Activated CD8-positive, alpha-beta T cell treated with anti-CD3 and anti-CD28 coated beads for 36 hours (primary cell): ENCODE data around the gene MARCHF2. TPM values are rescaled to one million over a fixed set of nuclear protein-coding genes. Genes with fewer than 3 reads are reported as not detected.

ENCODE experiments used
- ATAC-seq: fragments of 200-7000 bp; cut with Tn5 transposase; one replicate; pipeline ENCODE4 v1.10.0; 2021; ENCODE audit warnings: mild to moderate bottlenecking, moderate library complexity
- CTCF ChIA-PET: fragments of 350-600 bp; sonication (Branson Sonifier 250); formaldehyde crosslinking; loops from one replicate; lab custom pipeline; 2021; ENCODE audit warnings: antibody characterized with exemption; lab: Charles Lee
- POLR2A ChIA-PET: fragments of 350-600 bp; sonication (Branson Sonifier 250); formaldehyde crosslinking; loops from one replicate; lab custom pipeline; 2021; ENCODE audit warnings: antibody characterized with exemption; lab: Charles Lee
- DNase-seq: peaks from one replicate; pipeline ENCODE4 v3.0.0-alpha.2; 2020
- H3K27ac Mint-ChIP-seq: one replicate; pipeline ENCODE4 v1.8.0; 2021; ENCODE audit warnings: mild to moderate bottlenecking, mixed read lengths
- H3K27me3 Mint-ChIP-seq: one replicate; pipeline ENCODE4 v1.8.0; 2021; ENCODE audit warnings: mixed read lengths
- H3K36me3 Mint-ChIP-seq: one replicate; pipeline ENCODE4 v1.8.0; 2021; ENCODE audit warnings: low read depth, mixed read lengths
- H3K4me1 Mint-ChIP-seq: one replicate; pipeline ENCODE4 v1.8.0; 2021; ENCODE audit warnings: low read depth, mixed read lengths
- H3K4me3 Mint-ChIP-seq: one replicate; pipeline ENCODE4 v1.8.0; 2021; ENCODE audit warnings: mild to moderate bottlenecking, moderate library complexity, mixed read lengths
- H3K9me3 Mint-ChIP-seq: one replicate; pipeline ENCODE4 v1.8.0; 2021; ENCODE audit warnings: mixed read lengths
- CTCF ChIP-seq: fragments of 200-600 bp; IDR thresholded peaks from one replicate; pipeline ENCODE4 v1.8.0; 2022; ENCODE audit warnings: antibody characterized with exemption, mild to moderate bottlenecking
- intact Hi-C: fragments of 100-400 bp; cut with micrococcal nuclease; formaldehyde crosslinking; loops from one replicate; pipeline ENCODE4 v1.10.0; 2022
- total RNA-seq, 2 experiments: library from RNA; stranded (reverse); gene quantifications; one replicate each; pipeline ENCODE4 v1.2.3, GENCODE V29; 2021

The MARCHF2 gene
- total RNA-seq, 2 experiments from 2014 or later, result 8.0 to 8.6 TPM

- peaks cover 38% of the 10 kb centered on the region for H3K36me3 Mint-ChIP-seq
Observed at GRCh38 chr19:8444677-8445487, 31.8 kb downstream of the MARCHF2 start, which contains the start of gene HNRNPM. Gene HNRNPM, plus strand, starts transcription at chr19:8444975. Its CDS starts 24 bp downstream, at chr19:8444999.

GRCh38 chr19:8445488-8446001, 32.4 kb downstream of the MARCHF2 start:
- POLR2A ChIA-PET, result interaction anchor here (0.9 to 3.5 kb wide), 9 partner anchors 9 to 68 kb away, joined by 3 to 13 read pairs (median 7); partner anchors contain the start of gene MARCHF2
- DNase-seq (peak; percentile 53), ATAC-seq (peak; percentile 17)
- intact Hi-C loops, result no loop called here
- no peaks in the 10 kb centered on the region for H3K27me3 Mint-ChIP-seq
- H3K36me3 Mint-ChIP-seq, result peaks cover 41% of the 10 kb centered on the region
- H3K9me3 Mint-ChIP-seq, result no peaks in the 10 kb centered on the region
- peak overlapping the region; percentile 90 for H3K27ac Mint-ChIP-seq
- CTCF ChIA-PET, result interaction anchor here (1.1 to 2.4 kb wide), 5 partner anchors 10 to 92 kb away, joined by 3 to 12 read pairs (median 8); partner anchors contain the start of gene MARCHF2
- peaks cover 39% of the 10 kb centered on the region for H3K4me1 Mint-ChIP-seq
- TF ChIP-seq CTCF, result no peak
- H3K4me3 Mint-ChIP-seq, result peak overlapping the region; percentile 95

More at GRCh38 chr19:8444677-8445487, 31.8 kb downstream of the MARCHF2 start, which contains the start of gene HNRNPM:
- H3K4me1 Mint-ChIP-seq, result peaks cover 34% of the 10 kb centered on the region
- DNase-seq, result peak; percentile 100
- peak within 1 kb of the TSS; percentile 90 for H3K27ac Mint-ChIP-seq
- no peaks in the 10 kb centered on the region for H3K9me3 Mint-ChIP-seq
- intact Hi-C loops, result no loop called here
- no peaks in the 10 kb centered on the region for H3K27me3 Mint-ChIP-seq
- peak within 1 kb of the TSS; percentile 95 for H3K4me3 Mint-ChIP-seq
- CTCF ChIA-PET, result interaction anchor here (0.6 to 2.4 kb wide), 7 partner anchors 17 to 133 kb away, joined by 3 to 9 read pairs (median 5); partner anchors contain the start of genes MARCHF2 and MYO1F
- ATAC-seq, result peak; percentile 96
- TF ChIP-seq CTCF, result no peak
- POLR2A ChIA-PET, result interaction anchor here (0.6 to 3.5 kb wide), 17 partner anchors 8 to 70 kb away, joined by 3 to 13 read pairs (median 3); partner anchors contain the start of genes MARCHF2 and ZNF414

- ATAC-seq (no peak), DNase-seq (no peak)
- Mint-ChIP-seq H3K27ac (peak overlapping the region; percentile 90), H3K36me3 (peaks cover 43% of the 10 kb centered on the region), H3K4me1 (peaks cover 41% of the 10 kb centered on the region), H3K27me3 (no peaks in the 10 kb centered on the region), H3K4me3 (peak overlapping the region; percentile 95), H3K9me3 (no peaks in the 10 kb centered on the region)
- intact Hi-C loops, result no loop called here
- ChIA-PET POLR2A (interaction anchor here (0.9 to 3.5 kb wide), 8 partner anchors 9 to 67 kb away, joined by 3 to 13 read pairs (median 8); partner anchors contain the start of gene MARCHF2), CTCF (interaction anchor here (1.1 to 4.3 kb wide), 9 partner anchors 11 to 134 kb away, joined by 3 to 28 read pairs (median 3); partner anchors contain the start of gene MARCHF2)
- TF ChIP-seq CTCF, result no peak
Observed at GRCh38 chr19:8446061-8446709, 33.1 kb downstream of the MARCHF2 start.

GRCh38 chr19:8449830-8450229, 36.7 kb downstream of the MARCHF2 start:
- DNase-seq (no peak), ATAC-seq (no peak)
- H3K36me3 Mint-ChIP-seq, result peaks cover 57% of the 10 kb centered on the region
- intact Hi-C loops, result no loop called here
- POLR2A ChIA-PET, result interaction anchor here (1.1 to 3.3 kb wide), 2 partner anchors 13 to 138 kb away, joined by 3 to 14 read pairs; no protein-coding TSS in a partner anchor
- no peak overlapping the region for H3K4me3 Mint-ChIP-seq
- H3K27ac Mint-ChIP-seq, result peak overlapping the region; percentile 67
- H3K4me1 Mint-ChIP-seq, result peaks cover 70% of the 10 kb centered on the region
- no peaks in the 10 kb centered on the region for H3K9me3 Mint-ChIP-seq
- no peak for TF ChIP-seq CTCF
- CTCF ChIA-PET, result interaction anchor here (1.5 to 4.3 kb wide), 3 partner anchors 37 to 130 kb away, joined by 3 to 28 read pairs (median 3); partner anchors contain the start of gene MARCHF2
- H3K27me3 Mint-ChIP-seq, result no peaks in the 10 kb centered on the region
